Measurements from ENCODE around the gene CRAMP1. TPM values are rescaled to one million over a fixed set of nuclear protein-coding genes. Genes with fewer than 3 reads are reported as not detected.

The CRAMP1 gene
- total RNA-seq, 1 donor from 2014 or later = 5.2 TPM

DNA sequence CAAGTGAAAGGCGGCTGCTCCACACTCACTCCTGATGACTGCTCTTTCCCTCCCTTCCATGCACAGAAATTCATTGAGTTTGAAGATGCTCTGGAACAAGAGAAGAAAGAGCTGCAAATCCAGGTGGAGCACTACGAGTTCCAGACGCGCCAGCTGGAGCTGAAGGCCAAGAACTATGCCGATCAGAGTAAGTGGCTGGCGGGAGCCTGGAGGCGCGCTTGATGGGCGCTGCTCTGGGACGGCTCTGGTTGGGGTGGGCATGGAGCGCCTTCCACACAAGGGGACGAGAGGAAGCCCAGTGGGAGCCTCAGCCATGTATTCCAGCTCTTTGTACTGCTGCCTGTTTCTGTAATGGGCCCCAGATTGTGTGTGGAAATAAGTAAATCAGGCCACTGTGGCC lies 112.3 kb downstream of the CRAMP1 start:
- no peak overlapping the region for H3K9ac ChIP-seq (ENCODE audit: low read depth in 1 of 3, low read length in 3 of 3)

DNA sequence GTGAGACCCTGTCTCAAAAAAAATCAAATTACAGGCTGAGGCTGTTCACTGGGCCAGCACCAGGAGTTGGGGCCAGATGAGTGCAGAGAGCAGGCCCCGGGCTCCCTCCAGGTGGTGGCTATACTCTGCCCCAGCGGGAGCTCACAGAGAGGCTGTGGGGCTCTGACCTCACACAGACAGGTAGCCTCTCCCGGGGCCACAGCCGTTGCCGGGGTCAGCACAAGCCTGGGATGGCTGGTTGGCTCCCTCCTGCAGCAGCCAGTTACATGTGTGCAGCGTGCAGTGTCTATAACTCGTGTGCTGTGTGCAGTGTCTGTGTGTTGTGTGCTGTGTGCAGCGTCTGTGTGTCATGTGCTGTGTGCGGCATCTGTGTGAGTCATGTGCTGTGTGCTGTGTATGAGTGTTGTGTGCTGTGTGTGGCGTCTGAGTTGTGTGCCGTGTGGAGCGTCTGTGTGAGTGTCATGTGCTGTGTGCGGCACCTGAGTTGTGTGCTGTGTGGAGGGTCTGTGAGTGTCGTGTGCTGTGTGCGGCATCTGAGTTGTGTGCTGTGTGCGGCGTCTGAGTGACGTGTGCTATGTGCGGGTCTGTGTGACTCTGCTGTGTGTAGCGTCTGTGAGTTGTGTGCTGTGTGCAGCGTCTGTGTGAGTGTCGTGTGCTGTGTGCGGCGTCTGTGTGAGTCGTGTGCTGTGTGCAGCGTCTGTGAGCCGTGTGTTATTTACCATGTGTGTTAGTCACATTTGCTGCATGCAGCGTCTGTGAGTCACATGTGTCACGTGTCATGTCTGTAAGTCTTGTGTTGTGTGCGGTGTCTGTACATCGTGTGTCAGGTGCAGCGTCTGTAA lies 114.7 kb downstream of the CRAMP1 start:
- no peak overlapping the region for H3K27ac ChIP-seq (ENCODE audit: low read depth, low read length)
- H3K4me3 ChIP-seq (ENCODE audit: low read length in 3 of 3) = no peak overlapping the region
- no peaks in the 10 kb centered on the region for H3K9me3 ChIP-seq (ENCODE audit: control insufficient read depth in 3 of 3, low read length in 3 of 3)
- H3K27me3 ChIP-seq (ENCODE audit: control insufficient read depth in 3 of 3, insufficient read depth in 3 of 3, low read length in 3 of 3) = no peaks in the 10 kb centered on the region
- H3K4me1 ChIP-seq (ENCODE audit: control insufficient read depth in 3 of 3, insufficient read depth in 3 of 3, low read length in 3 of 3) = peaks cover 0 to 21% (median 2%) of the 10 kb centered on the region in 3 donors
- no peak overlapping the region for H3K9ac ChIP-seq (ENCODE audit: low read depth in 1 of 3, low read length in 3 of 3)
- peaks cover 28 to 39% (median 31%) of the 10 kb centered on the region in 3 donors for H3K36me3 ChIP-seq (ENCODE audit: control insufficient read depth in 3 of 3, insufficient read depth in 3 of 3, low read length in 3 of 3)

More for the DNA sequence above, 112.3 kb downstream of the CRAMP1 start:
- Histone ChIP-seq H3K9me3 (ENCODE audit: control insufficient read depth in 3 of 3, low read length in 3 of 3) (no peaks in the 10 kb centered on the region), H3K27ac (ENCODE audit: low read depth, low read length) (no peak overlapping the region), H3K4me1 (ENCODE audit: control insufficient read depth in 3 of 3, insufficient read depth in 3 of 3, low read length in 3 of 3) (peaks cover 0 to 19% (median 2%) of the 10 kb centered on the region in 3 donors), H3K36me3 (ENCODE audit: control insufficient read depth in 3 of 3, insufficient read depth in 3 of 3, low read length in 3 of 3) (peaks cover 29 to 35% (median 30%) of the 10 kb centered on the region in 3 donors), H3K4me3 (ENCODE audit: low read length in 3 of 3) (no peak overlapping the region), H3K27me3 (ENCODE audit: control insufficient read depth in 3 of 3, insufficient read depth in 3 of 3, low read length in 3 of 3) (no peaks in the 10 kb centered on the region)

Other genes with a start within 250 kb of the CRAMP1 start
- gene UNKL, start 197.7 kb upstream of the CRAMP1 start, total RNA-seq = 3.7 TPM
- gene UQCC4, start 191.6 kb upstream of the CRAMP1 start, total RNA-seq = 10.4 TPM
- not detected for gene PERCC1, start 181.3 kb upstream of the CRAMP1 start, total RNA-seq
- under 0.01 TPM for gene CCDC154, start 167.8 kb upstream of the CRAMP1 start, total RNA-seq
- 31.8 TPM for gene CLCN7, start 137.3 kb upstream of the CRAMP1 start, total RNA-seq
- 1.0 TPM for gene PTX4, start 123.4 kb upstream of the CRAMP1 start, total RNA-seq
- 11.0 TPM for gene TELO2, start 119.0 kb upstream of the CRAMP1 start, total RNA-seq
- gene TMEM204, start 78.7 kb upstream of the CRAMP1 start, total RNA-seq = 8.9 TPM
- gene IFT140, start 288 bp upstream of the CRAMP1 start, total RNA-seq = 17.2 TPM
- 22.4 TPM for gene JPT2, start 65.9 kb downstream of the CRAMP1 start, total RNA-seq
- 28.7 TPM for gene MAPK8IP3, start 93.8 kb downstream of the CRAMP1 start, total RNA-seq
- 20.4 TPM for gene NME3, start 159.2 kb downstream of the CRAMP1 start, total RNA-seq
- 5.2 TPM for gene EME2, start 160.4 kb downstream of the CRAMP1 start, total RNA-seq
- gene MRPS34, start 160.8 kb downstream of the CRAMP1 start, total RNA-seq = 17.7 TPM
- gene SPSB3, start 170.2 kb downstream of the CRAMP1 start, total RNA-seq = 27.7 TPM
- gene NUBP2, start 170.6 kb downstream of the CRAMP1 start, total RNA-seq = 40.7 TPM
- gene IGFALS, start 181.3 kb downstream of the CRAMP1 start, total RNA-seq = not detected
- 42.3 TPM for gene HAGH, start 214.5 kb downstream of the CRAMP1 start, total RNA-seq
- 23.0 TPM for gene FAHD1, start 214.8 kb downstream of the CRAMP1 start, total RNA-seq